Right lung (tissue), 10 donors: Measurements from ENCODE around the gene MYH2. TPM values are rescaled to one million over a fixed set of nuclear protein-coding genes. Genes with fewer than 3 reads are reported as not detected.
"Not testable (repeated sequence)": the region's sequence is repeated elsewhere in the genome, so short reads cannot be mapped to it uniquely, and the experiment has no call there.

Experiments used
- DNase-seq, 2 donors: peaks; one replicate each; pipeline ENCODE4 v3.0.0-alpha.2; 2013
- long read RNA-seq, 8 donors: transcript quantifications; one replicate each; lab custom pipeline, GENCODE V29; 2026
- polyA plus RNA-seq, 5 donors: library from polyadenylated mRNA; unstranded; fragments of 120-200 nt; gene quantifications; one replicate each; pipeline versions ENCODE4 v1.2.1 to v1.2.3, GENCODE V29; 2013; ENCODE audit warnings: inconsistent platforms in 1 of 5, low replicate concordance in 1 of 5; ENCODE audit not compliant: insufficient read length in 5 of 5, insufficient read depth in 1 of 5

Gene MYH2
- 1 to 10 TPM in 1 of 5 donors, under 1 TPM in 1, not detected in 3; 0.05 to 1.7 TPM for polyA plus RNA-seq
- long read RNA-seq, donor 1: 0 reads
- long read RNA-seq, donor 2: 0 reads
- long read RNA-seq, donor 3: 0 reads
- long read RNA-seq, donor 4: 0 reads
- long read RNA-seq, donor 5: 0 reads
- long read RNA-seq, donor 6: 0 reads
- long read RNA-seq, donor 7: 0 reads
- long read RNA-seq, donor 8: 0 reads

- no peak for DNase-seq
Measured at GRCh38 chr17:10549096-10549842, at the start of gene MYH2. MYH2 (minus strand) TSS chr17:10549658; CDS start chr17:10547920, 1,738 bp downstream.

DNA sequence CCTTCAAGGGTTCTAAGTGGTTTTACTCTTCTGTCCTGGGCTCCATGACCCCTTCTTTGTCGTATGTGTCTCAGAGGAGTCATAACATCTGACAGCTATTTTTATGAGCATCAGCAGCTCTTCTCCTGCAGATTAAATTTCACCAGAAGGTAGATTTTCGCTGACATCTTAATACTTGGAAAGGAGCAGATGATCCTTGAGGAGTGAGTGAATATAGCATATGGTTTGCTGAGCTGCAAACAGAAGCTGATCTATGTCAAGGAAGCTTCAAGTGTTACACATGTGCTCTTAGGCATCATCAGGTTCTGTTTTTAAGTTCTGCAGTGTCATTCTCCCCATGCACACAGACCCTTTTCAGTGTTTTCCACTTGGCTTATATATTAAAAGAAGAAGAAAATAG is 49.2 kb upstream of the MYH2 start:
- DNase-seq: no peak

GRCh38 chr17:10589553-10590145 is 40.2 kb upstream of the MYH2 start:
- no peak for DNase-seq

- DNase-seq: no peak
Measured at GRCh38 chr17:10585529-10585928, 36.1 kb upstream of the MYH2 start.

- DNase-seq: no peak
Measured at GRCh38 chr17:10583834-10584233, 34.4 kb upstream of the MYH2 start.

- DNase-seq: no peak
Measured at GRCh38 chr17:10579270-10579669, 29.8 kb upstream of the MYH2 start.

- no peak for DNase-seq
Measured at GRCh38 chr17:10574324-10574723, 24.9 kb upstream of the MYH2 start.

- no peak for DNase-seq
Measured at GRCh38 chr17:10563991-10564660, 14.7 kb upstream of the MYH2 start.

GRCh38 chr17:10558049-10558448 is 8.6 kb upstream of the MYH2 start:
- DNase-seq: no peak

DNA sequence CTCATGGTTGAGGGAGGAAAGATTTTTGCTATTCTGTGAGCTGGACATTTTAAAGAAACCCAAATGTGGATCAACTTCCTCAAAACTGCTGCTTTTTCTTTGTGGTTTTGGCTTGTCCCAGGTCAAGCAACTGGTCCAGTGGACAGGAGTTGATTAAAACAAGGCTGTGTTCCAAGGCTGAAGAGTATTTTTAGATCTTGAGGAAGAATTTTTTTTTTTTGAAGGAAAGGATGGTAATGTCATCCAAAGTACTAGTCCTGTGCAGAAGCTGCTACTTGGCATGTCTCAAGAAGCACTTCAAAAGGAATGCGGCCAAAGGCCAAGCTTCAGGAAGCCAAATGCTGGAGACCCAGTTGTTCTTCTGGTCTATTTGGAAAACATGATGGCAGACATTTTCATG is 8.0 kb upstream of the MYH2 start:
- DNase-seq: no peak

- no peak for DNase-seq
Measured at GRCh38 chr17:10556301-10557005, 7.0 kb upstream of the MYH2 start.

DNA sequence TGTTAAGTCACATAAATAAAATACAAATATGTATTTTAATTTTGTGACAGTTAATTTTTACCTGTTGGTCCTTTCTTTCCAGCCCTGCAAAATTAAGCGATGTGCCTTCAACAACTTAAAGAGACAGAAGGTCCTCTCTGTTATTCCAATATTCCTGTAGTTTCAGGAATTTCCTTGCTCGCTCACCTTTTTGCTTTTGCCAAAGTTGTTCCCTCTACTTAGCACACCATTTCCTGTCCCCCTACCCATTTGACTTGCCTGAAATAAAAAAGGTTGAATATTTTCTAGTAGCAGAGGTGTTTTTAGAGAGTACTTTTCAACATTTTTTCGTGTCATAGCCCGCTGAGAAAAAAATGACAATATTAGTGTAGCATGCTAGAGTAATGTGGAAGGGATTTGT is 556 bp upstream of the MYH2 start:
- DNase-seq: no peak

- DNase-seq: no peak
Measured at GRCh38 chr17:10547351-10547750, 2.1 kb downstream of the MYH2 start.

- DNase-seq: not testable (repeated sequence)
Measured at GRCh38 chr17:10543486-10543885, 6.0 kb downstream of the MYH2 start.

DNA sequence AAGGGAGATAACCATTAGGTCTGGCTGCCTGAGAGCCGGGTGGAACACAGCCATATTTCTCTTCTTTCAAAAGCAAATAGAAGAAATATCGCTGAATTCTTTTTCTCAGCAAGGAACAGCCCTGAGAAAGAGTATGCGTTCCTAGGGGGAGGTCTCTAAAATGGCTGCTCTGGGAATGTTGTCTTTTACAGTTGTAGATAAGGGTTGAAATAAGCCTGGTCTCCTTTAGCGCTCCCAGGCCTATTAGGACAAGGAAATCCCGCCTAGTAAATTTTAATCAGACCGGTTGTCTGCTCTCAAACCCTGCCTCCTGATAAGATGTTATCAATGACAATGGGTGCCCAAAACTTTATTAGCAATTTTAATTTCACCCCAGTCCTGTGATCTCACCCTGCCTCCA is 8.3 kb downstream of the MYH2 start:
- not testable (repeated sequence) for DNase-seq

DNA sequence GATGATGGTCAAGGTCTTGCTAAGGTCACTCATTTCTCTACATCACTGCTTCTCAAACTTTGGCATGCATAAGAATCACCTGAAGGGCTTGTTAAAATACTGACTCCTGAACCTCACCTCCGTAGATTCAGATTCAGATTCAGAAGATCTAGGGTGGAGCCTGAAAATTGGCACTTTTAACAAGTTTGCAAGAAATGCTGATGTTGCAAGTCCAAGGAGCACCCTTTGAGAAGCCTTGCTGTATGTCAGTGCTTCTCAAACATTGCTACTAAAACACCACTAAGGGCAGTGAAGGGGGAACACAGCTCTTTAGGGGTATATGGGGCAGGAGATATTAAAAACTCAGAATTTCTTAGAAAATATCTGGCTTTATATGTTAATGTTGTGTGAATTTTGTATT is 17.4 kb downstream of the MYH2 start:
- no peak for DNase-seq

DNA sequence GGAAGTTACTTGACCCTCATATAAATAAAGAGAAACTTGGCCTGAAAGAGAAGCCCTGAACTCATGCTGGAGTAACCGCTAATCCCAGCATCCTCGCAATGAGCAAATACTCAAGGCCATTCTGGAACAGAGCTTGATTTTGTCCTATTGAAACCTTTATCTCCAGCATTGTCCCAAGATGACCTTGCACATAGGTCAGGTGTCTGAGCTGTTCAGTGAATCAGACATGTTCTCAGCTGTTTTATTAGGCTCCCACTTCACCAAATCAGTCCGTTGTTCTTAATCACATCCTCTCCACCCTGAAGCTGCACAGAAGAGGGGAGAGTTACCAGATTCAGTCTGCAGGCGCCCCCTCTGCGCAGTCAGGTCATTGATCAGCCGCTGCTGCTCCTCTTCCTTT is 22.0 kb downstream of the MYH2 start:
- no peak for DNase-seq

DNA sequence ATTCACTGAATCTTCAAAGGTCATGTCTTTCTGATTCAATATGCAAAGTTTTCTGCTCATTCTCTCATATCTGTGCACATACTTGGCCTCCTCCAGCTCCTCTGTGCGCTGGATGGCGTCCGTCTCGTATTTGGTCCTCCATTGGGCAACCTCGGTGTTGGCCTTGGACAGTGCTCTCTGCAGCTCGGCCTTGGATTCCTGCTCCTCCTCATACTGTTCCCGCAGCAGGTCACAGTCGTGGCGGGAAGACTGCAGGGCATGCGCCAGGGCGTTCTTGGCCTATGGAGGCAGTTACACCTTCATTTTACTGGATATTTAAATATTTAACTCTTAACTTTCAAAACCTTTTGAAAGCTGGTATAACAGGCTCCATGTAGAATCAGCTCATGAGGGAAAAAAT is 22.9 kb downstream of the MYH2 start:
- DNase-seq: no peak

DNA sequence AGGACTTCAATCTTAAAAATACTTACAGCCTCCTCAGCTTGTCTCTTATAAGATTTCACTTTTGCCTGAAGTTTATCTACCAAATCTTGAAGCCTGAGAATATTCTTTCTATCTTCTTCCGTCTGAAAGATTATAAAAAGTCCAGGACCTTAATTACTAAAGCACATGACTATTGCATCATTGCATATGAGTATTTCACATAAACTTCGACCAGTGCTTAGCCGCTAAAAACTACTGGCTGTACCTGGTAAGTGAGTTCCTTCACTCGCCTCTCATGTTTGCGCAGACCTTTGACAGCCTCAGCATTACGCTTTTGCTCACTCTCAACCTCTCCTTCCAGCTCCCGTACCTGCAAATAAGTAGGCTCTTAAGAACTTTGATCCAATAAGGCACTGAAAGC is 26.4 kb downstream of the MYH2 start:
- no peak for DNase-seq

DNA sequence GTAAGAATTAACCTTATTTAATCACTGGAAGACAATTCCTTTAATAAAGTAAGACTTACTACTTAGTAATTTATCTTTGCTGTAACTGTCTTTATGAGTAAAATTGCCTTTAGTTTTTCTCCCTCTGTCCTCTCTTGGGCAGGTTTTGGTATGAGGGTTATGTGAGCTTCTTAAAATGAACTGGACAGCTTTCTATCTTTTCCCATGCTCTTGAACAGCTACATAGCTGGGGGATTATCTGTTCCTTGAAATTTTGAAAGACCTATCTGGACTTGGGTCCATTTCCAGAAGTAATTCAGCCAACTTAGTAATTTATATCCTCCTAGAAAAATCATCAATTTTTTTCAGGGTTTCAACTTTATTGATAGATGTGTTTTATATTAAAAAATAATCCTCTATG is 27.5 kb downstream of the MYH2 start:
- no peak for DNase-seq

- no peak for DNase-seq
Measured at GRCh38 chr17:10518271-10519037, 31.0 kb downstream of the MYH2 start, which contains the start of gene MYH1. MYH1 (minus strand) TSS chr17:10518542; CDS start chr17:10516642, 1,900 bp downstream.
